C4-2B (cell line): ENCODE data around the gene PLPP3.

Source experiments
- H3K27ac ChIP-seq: fragments of 450-650 bp; 2 replicates; pipeline ENCODE4 v1.5.1; 2017
- ZFX ChIP-seq: fragments of 450-650 bp; IDR thresholded peaks from 2 replicates; pipeline ENCODE4 v1.6.1; 2017
- TF ChIP-seq, protein P1 (sequence below): fragments of 450-650 bp; conservative IDR thresholded peaks from 2 replicates; pipeline ENCODE4 v1.5.1; 2017; ENCODE audit warnings: mild to moderate bottlenecking

Gene PLPP3

DNA sequence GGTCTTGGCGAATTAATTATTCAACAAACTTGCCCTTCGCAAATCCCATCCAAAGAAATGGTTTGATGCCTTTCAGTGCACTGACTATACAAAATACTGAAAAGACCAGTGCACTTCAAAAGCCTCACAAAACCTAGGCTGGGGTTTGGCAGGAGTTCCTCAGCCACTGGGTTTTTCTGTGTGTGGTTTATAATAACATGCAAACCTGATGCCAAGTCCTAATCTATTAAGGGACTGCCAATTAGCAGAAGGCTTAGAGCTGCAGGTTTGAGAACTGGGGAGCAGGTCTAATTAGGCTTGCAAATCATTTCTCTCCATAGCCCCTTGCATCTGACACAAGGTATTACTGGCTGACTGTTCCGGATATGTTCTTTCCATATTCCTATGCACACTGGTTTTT lies 27.7 kb downstream of the PLPP3 start:
- no peak overlapping the region for H3K27ac ChIP-seq

DNA sequence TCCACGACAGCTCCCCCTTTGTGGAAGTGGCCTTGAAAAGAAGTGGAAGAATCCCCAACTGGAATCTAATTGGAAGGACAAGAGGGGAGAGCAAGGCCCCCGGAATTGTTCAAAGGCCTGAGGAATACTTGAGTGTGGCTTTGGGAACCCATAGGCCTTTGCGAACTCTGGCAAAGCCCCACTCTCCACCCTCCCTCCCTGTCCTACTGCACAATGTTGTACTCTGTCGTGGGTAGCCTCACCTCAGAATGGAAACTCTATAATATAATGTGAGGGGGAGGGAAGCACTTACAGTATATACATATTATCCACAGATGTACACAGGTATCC lies 28.5 kb downstream of the PLPP3 start:
- H3K27ac ChIP-seq: no peak overlapping the region

More for the DNA sequence above, 27.7 kb downstream of the PLPP3 start:
- no peak for TF ChIP-seq ZFX
- TF ChIP-seq, protein P1, sequence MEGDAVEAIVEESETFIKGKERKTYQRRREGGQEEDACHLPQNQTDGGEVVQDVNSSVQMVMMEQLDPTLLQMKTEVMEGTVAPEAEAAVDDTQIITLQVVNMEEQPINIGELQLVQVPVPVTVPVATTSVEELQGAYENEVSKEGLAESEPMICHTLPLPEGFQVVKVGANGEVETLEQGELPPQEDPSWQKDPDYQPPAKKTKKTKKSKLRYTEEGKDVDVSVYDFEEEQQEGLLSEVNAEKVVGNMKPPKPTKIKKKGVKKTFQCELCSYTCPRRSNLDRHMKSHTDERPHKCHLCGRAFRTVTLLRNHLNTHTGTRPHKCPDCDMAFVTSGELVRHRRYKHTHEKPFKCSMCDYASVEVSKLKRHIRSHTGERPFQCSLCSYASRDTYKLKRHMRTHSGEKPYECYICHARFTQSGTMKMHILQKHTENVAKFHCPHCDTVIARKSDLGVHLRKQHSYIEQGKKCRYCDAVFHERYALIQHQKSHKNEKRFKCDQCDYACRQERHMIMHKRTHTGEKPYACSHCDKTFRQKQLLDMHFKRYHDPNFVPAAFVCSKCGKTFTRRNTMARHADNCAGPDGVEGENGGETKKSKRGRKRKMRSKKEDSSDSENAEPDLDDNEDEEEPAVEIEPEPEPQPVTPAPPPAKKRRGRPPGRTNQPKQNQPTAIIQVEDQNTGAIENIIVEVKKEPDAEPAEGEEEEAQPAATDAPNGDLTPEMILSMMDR: no peak

DNA sequence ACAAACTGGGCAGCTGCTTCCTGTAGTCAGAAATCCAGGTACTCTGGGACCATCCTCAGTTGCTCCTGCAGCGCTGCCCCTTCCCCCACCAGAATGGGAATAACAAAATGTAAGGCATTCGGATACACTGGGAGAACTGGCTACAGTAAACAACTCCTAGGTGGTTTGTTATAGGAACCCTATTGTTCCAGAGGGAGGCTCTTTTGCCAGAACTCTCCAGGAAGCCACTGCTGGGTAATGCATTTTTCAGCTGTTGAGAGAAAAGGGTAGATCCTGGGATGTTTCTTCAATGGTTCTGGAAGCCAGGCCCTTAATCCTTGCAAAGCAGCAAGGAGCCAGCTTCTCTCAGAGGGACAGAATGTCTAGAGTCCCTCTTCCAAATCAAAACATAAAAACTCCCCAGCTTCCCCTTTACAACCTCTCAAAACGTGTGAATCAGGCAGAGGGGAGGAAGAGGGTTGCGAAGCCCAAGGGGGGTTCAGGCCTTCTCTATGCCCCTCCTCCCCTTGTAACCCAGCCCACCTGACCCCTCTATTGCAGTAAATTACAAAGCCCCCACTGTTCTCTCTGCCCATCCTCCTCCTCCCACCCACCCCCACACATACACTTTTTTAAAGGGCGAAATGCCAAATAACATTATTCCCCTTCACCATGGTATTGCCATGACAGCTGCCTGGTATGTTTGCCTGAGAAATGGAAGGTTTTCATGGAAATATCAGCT lies 29.1 kb downstream of the PLPP3 start:
- H3K27ac ChIP-seq: no peak overlapping the region
- TF ChIP-seq ZFX: no peak
- TF ChIP-seq, protein P1: no peak

More for the DNA sequence above, 28.5 kb downstream of the PLPP3 start:
- TF ChIP-seq, protein P1: no peak
- TF ChIP-seq ZFX: no peak

DNA sequence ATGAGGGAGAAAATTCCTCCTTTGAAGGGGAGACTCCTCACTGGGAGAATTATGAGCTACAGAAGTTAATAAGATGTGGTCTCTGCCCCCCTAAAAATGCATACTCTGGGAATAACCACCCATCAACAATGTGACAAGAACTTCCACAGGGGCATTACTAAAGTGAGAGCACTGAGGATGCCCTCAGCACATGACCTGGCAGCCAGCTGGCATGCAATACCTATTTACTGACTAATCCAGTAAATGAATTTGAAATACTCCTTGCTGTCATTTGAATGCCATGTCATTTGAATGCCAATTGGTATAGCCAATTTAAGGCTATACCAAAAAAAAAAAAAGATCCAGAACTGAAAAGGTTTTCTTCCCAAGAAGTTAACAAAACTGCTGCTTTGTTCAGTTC lies 30.8 kb downstream of the PLPP3 start:
- no peak for TF ChIP-seq ZFX
- TF ChIP-seq, protein P1: no peak
- no peak overlapping the region for H3K27ac ChIP-seq

DNA sequence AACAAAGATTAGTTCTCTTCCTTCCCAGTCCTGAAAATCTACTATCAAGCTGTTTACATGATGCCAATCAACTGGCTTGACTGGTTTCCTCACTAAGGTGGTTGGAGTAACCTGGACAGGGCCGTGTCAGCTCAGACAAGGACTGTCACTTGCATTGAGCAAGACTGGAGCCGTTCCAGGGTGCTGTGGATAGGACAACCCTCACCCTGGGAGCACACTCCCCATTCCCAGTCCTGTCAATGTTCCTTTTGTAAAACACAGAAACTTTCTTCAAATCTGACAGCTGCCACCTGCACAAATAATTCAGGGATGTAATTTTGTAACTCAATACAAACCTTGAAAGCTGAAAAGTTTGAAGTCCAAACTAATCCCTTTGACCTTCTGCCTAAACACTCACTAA lies 31.4 kb downstream of the PLPP3 start:
- peak overlapping the region; percentile 62 for H3K27ac ChIP-seq

DNA sequence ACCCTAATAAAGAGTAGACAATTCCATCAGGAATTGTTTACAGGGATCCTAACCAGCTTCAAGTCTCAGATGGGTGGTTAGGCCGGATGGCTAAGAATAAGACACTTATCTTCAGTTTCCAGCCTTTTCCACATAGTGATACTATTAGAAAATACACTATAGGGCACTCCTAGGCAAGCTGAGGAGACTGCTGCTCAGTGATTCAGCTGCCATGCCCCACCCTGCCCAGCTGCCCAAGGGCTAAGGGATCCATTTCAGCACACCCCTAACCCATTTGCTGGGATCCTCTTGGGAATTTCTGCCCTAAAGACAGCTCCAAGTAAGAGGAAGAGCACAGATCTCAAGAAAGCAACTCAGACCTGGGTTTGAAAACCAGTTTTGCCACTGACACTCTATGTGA lies 31.9 kb downstream of the PLPP3 start:
- H3K27ac ChIP-seq: peak overlapping the region; percentile 62
- TF ChIP-seq, protein P1: no peak

More for the DNA sequence above, 31.4 kb downstream of the PLPP3 start:
- TF ChIP-seq, protein P1: no peak
- TF ChIP-seq ZFX: no peak

DNA sequence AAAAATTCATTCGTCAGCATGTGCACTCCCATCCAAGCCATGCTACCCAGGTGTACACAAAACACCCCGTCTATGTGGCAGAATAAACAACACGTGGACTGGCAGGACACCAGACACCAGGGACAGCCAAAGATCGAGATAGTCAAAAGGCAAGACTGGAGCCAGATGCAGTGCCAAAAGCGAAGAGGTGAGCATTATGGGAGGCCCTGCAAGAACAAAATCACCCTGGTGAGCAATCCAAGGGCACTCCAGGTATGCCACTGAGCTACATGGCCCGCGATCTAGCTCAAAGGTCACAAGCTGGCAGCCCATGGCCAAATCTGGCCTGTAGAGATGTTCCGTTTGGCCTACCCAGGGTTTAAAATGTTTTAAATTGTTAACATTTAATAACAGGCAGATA lies 33.7 kb downstream of the PLPP3 start:
- no peak for TF ChIP-seq ZFX
- TF ChIP-seq, protein P1: no peak
- H3K27ac ChIP-seq: peak overlapping the region; percentile 40
